Measurements from ENCODE around the gene RTF1. TPM values are rescaled to one million over a fixed set of nuclear protein-coding genes. Genes with fewer than 3 reads are reported as not detected.
A peak's percentile ranks its signal among the peaks of the same experiment; 100 is the strongest.

Gene RTF1
- total RNA-seq, 1 donor from 2014 or later = 9.4 TPM

DNA sequence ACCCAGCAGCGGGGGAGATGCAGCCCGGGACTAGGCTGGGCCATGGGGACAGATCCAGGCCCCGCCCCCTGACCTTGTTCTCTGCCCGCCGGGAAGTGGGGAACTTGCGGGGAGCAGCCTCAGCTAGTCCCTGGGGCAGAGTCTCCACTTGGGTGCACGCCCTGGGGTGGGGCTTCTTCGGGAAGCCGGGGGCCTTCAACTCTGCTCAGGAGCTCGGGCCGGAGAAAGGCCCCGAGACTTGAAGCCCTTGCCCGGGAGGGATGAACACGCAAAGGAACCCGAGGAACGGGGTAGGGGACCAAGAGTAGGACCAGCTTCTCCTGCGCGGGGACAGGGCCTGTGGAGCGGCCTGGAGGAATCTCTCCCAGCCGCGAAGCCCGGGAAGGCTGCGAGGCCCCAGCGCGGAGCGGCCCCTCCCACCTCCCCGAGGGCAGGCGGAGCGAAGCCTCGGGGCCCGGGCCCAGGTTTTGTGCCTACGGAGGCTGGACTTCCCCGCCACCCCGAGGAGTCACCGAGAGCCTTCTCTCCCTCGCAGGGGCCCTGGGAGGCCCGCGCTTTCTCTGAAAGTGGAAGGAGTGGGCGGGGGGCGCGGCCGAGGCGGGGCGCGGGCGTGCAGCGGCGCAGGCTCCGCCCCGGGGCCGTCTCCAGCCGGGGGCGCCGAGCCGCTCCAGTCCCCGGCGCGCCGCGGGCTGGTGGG lies 76.5 kb downstream of the RTF1 start, which contains the start of gene ITPKA:
Gene ITPKA (plus strand): TSS at position 670 of the 697 bp plus-strand sequence. CDS start 54 bp downstream, outside the sequence.
- intact Hi-C loops (cut with DNase I) = no loop called here
- peaks cover 12 to 25% of the 10 kb centered on the region in 2 donors for H3K4me1 ChIP-seq
- peak; percentile 23 to 83 for DNase-seq (ENCODE audit: low spot score in 2 of 2)
- H3K4me3 ChIP-seq = peak within 1 kb of the TSS; percentile 80 to 87
- peak within 1 kb of the TSS in 1 of 2 donors; percentile 29 for H3K27ac ChIP-seq
- H3K9me3 ChIP-seq = no peaks in the 10 kb centered on the region
- TF ChIP-seq, protein P1, sequence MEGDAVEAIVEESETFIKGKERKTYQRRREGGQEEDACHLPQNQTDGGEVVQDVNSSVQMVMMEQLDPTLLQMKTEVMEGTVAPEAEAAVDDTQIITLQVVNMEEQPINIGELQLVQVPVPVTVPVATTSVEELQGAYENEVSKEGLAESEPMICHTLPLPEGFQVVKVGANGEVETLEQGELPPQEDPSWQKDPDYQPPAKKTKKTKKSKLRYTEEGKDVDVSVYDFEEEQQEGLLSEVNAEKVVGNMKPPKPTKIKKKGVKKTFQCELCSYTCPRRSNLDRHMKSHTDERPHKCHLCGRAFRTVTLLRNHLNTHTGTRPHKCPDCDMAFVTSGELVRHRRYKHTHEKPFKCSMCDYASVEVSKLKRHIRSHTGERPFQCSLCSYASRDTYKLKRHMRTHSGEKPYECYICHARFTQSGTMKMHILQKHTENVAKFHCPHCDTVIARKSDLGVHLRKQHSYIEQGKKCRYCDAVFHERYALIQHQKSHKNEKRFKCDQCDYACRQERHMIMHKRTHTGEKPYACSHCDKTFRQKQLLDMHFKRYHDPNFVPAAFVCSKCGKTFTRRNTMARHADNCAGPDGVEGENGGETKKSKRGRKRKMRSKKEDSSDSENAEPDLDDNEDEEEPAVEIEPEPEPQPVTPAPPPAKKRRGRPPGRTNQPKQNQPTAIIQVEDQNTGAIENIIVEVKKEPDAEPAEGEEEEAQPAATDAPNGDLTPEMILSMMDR (IDR thresholded peaks at IDR 0.05) = no peak
- no peaks in the 10 kb centered on the region for H3K36me3 ChIP-seq
- peaks cover 6% of the 10 kb centered on the region for H3K27me3 ChIP-seq

DNA sequence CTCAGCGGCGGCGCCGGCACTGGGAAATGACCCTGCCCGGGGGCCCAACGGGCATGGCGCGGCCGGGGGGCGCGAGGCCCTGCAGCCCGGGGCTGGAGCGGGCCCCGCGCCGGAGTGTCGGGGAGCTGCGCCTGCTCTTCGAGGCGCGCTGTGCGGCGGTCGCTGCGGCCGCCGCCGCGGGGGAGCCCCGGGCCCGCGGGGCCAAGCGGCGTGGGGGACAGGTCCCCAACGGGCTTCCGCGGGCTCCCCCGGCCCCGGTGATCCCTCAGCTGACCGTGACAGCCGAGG lies 77.0 kb downstream of the RTF1 start:
- H3K27ac ChIP-seq = no peak overlapping the region
- peaks cover 12 to 25% of the 10 kb centered on the region in 2 donors for H3K4me1 ChIP-seq
- DNase-seq (ENCODE audit: low spot score in 2 of 2) = no peak
- TF ChIP-seq, protein P1 (IDR thresholded peaks at IDR 0.05) = no peak
- no peaks in the 10 kb centered on the region for H3K36me3 ChIP-seq
- H3K9me3 ChIP-seq = no peaks in the 10 kb centered on the region
- intact Hi-C loops (cut with DNase I) = no loop called here
- peak overlapping the region; percentile 80 to 87 for H3K4me3 ChIP-seq
- peaks cover 6% of the 10 kb centered on the region for H3K27me3 ChIP-seq

DNA sequence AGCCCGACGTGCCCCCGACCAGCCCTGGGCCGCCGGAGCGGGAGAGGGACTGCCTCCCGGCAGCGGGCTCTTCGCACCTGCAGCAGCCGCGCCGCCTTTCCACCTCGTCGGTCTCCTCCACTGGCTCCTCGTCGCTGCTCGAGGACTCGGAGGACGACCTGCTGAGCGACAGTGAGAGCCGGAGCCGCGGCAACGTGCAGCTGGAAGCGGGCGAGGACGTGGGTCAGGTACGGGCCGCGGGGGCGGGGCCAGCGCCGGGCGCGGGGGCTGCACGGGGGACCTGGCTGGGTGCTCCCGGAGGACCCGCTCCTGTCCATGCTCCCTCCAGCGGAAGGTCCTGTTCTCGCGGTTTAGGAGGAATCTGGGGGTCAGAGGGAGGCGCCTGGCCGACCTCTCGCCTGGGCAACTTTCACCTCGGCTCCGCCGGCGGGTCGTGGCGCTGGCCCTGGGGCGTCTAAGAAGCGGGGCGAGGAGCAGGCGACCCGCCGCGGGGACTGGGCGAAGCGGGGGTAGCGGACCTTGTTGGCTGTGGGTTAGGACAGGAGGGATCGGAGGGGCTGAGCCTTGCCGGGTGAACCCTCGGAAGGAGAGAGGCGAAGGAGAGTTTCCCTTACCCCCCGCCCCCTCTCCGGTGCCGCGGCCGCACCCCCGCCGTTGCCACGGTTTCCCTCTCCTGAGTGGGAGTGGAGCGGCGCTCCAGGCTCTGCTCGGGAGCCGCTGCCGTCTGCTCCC lies 77.5 kb downstream of the RTF1 start:
- peaks cover 6% of the 10 kb centered on the region for H3K27me3 ChIP-seq
- intact Hi-C loops (cut with DNase I) = no loop called here
- H3K4me3 ChIP-seq = peak overlapping the region; percentile 80 to 87
- H3K9me3 ChIP-seq = no peaks in the 10 kb centered on the region
- no peak for DNase-seq (ENCODE audit: low spot score in 2 of 2)
- no peak overlapping the region for H3K27ac ChIP-seq
- peaks cover 12 to 25% of the 10 kb centered on the region in 2 donors for H3K4me1 ChIP-seq
- TF ChIP-seq, protein P1 (IDR thresholded peaks at IDR 0.05) = no peak
- no peaks in the 10 kb centered on the region for H3K36me3 ChIP-seq

DNA sequence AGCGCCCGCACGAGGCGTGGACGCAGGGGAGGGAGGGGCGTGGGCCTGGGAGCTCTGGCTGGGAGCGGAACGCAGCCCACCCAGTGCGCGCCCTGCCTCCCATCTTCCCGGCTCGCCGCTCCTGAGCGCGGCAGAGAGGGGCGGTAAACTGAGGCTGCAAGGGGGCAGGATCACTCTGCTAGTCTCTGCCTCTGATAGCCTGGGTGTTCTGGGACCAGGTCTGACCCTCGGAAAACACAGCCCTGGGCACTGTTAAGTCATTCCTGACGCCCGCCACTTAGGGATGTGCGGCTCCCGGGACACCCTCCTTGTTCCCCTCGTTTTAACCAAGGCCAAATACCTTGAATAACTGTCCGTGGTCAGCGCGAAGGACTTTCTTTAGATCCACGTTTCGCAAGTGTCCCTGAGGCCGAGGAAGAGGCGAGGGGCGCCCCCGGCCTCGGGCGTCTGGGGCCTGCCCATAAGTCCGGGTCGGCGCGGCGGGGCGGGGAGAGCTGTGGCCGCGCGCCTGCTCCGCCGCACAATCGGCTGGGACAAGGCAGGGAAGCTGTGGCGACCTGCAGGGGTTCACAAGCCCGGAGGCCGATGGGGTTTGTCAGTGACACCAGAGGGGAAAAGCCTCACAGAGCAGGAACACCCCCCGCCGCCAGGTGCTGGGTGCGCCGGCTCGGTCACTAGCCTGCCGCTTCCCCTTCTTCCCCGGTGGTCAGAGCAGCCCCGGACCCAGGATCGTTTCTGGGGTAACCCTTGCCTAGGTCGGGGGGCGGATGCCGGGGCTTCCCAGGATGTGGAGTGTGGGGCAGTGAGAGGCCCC lies 78.2 kb downstream of the RTF1 start:
- Histone ChIP-seq H3K36me3 (no peaks in the 10 kb centered on the region), H3K27me3 (peaks cover 6% of the 10 kb centered on the region), H3K4me1 (peaks cover 12 to 25% of the 10 kb centered on the region in 2 donors), H3K4me3 (peak overlapping the region; percentile 80 to 87), H3K9me3 (no peaks in the 10 kb centered on the region), H3K27ac (no peak overlapping the region)
- TF ChIP-seq, protein P1 (IDR thresholded peaks at IDR 0.05) = no peak
- no peak for DNase-seq (ENCODE audit: low spot score in 2 of 2)
- intact Hi-C loops (cut with DNase I) = no loop called here

DNA sequence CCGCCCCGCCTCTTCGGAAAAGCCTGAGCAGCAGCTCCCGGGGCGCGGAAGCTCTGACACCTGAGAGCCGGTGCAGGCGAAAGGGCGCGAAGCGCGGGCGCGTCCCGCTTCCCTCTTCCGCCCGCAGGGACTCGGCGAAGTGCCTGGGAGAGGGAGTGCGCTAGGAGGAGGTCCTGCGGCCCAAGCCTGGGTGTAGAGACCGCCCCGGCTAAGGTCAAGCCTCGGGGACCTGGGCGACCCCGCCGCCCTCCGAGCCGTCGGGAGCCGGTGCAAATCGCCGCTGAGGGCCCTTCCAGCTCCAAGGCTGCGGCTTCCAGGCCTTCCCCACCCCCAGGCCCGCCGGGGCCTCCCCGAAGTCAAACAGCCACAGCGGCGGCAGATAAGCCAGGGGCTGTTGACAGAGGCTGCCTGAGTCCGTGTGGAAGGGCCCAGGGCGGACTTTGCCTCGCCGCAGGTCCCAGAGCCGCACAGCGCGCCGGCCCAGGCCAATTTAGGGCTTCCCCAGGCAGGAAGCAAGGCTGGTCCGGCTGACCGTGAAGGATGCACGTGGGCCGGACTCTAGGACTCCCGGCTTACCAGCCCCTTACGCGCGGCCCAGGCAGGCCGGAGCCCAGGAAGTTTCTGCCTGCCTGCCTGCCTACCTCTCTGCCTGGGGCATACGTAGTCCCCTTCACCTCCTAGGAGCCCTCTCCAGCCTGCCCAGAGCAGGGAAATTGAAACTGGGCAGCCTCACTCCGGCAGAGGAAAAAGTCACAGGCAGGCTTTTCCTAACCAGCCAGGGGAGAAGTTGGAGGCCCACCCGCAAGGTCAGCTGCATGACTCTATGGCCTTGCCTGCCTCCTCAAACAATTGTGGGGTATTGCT lies 79.1 kb downstream of the RTF1 start:
- H3K27me3 ChIP-seq = peaks cover 6% of the 10 kb centered on the region

More for the DNA sequence above, 79.1 kb downstream of the RTF1 start:
- TF ChIP-seq, protein P1 (IDR thresholded peaks at IDR 0.05) = no peak
- no peak for DNase-seq (ENCODE audit: low spot score in 2 of 2)
- Histone ChIP-seq H3K36me3 (no peaks in the 10 kb centered on the region), H3K4me3 (peak overlapping the region; percentile 80 to 87), H3K27ac (no peak overlapping the region), H3K4me1 (peaks cover 12 to 25% of the 10 kb centered on the region in 2 donors), H3K9me3 (no peaks in the 10 kb centered on the region)
- intact Hi-C loops (cut with DNase I) = no loop called here
